GM19397 (cell line): Measurements from ENCODE around the gene APOBR.
"Not testable (repeated sequence)": the region's sequence is repeated elsewhere in the genome, so short reads cannot be mapped to it uniquely, and the experiment has no call there.

Experiments used
- ATAC-seq: cut with Tn5 transposase; IDR thresholded peaks from one replicate; pipeline ENCODE4 v1.9.1; 2021; ENCODE audit warnings: mild to moderate bottlenecking, moderate library complexity; ENCODE audit not compliant: unreplicated experiment

The APOBR gene

DNA sequence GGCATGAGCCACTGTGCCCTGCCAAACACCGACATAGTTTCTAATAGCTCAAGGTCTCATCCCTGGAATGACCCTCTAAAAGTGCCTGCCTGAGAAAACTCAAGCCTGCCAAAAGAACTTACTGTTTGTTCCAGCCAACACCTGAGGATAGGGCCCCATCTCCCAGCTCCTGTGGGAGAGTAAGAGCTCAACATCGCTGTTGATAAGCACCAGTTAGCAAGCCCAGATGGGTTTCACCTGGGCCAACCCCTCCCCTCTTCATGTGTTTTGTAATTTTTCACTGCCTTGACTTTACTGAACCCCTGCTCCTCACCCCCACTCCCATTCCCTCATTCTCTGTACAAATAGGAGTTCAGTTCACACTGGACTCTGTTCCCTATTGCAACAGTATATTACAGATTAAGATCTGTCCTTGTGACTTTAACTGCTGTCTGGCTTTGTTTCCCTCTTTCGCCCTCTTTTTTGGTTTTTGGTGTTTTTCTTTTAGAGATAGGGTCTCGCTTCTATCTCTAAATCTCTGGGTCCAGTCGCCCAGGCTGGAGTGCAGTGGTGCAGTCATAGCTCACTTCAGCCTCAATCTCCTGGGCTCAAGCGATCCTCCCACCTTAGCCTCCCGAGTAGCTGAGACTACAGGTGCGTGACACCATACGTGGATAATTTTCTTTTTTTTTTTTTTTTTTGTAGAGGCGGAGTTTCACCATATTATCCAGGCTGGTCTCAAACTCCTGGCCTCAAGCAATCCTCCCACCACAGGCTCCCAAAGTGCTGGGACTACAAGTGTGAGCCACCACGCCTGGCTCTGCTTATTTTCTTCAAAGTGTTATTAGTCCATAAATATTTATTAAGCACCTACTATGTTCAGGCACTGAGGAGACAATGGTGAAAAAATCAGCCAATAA is 32.0 kb downstream of the APOBR start:
- no peak for ATAC-seq

DNA sequence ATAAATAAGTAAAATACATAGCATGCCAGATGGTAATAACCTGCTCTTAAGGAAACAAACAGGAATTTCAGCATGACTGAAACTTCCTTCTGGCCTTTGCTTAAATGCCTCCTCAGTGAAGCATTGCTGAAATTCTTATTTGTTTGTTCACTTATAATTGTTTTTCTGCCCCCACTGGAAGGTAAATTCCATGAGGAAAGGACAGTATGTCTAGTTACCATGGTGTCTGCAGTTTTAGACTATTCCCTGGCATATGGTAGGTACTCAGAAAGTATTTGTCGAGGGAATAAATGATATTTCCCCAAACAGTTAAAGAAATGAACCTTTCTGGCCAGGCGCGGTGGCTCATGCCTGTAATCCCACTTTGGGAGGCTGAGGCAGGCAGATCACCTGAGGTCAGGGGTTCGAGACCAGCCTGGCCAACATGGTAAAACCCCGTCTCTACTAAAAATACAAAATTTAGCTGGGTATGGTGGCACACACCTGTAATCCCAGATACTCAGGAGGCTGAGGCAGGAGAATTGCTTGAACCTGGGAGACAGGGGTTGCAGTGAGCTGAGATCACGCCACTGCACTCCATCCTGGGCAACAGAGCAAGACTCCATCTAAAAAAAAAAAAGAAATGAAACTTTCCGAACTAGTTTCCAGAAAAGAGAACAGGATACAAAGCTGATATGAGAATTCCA is 32.8 kb downstream of the APOBR start:
- not testable (repeated sequence) for ATAC-seq

DNA sequence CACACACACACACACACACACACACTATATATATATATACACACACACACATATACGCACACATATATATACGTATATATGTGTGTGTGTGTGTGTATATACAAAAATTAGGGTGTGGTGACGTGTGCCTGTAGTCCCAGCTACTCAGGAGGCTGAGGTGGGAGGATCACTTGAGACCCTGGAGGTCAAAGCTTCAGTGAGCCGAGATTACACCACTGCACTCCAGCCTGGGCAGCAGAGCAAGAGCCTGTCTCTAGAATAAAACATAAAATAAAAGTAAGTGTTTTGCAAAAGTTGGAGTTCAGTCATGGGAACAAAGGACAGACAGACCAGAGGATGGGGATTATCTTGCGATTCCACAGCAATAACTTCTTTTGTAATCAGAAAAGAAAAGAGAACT is 33.5 kb downstream of the APOBR start:
- ATAC-seq = no peak

DNA sequence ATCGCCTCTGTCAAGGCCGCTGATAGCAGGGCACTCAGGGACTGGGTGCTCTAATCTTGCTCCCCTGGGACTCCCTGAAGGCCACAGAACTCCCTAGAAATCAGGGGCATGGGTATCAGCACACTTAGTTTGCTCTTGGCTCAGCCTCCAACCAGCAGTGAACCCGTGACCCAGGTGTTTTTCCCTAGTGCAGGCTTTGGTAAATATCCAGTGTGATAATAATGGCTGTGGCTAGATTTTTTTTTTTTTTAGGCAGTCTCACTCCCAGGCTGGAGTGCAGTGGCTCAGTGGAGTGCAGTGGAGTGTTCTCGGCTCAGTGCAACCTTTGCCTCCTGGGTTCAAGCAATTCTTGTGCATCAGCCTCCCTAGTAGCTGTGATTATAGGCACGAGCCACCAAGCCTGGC is 34.0 kb downstream of the APOBR start:
- no peak for ATAC-seq

DNA sequence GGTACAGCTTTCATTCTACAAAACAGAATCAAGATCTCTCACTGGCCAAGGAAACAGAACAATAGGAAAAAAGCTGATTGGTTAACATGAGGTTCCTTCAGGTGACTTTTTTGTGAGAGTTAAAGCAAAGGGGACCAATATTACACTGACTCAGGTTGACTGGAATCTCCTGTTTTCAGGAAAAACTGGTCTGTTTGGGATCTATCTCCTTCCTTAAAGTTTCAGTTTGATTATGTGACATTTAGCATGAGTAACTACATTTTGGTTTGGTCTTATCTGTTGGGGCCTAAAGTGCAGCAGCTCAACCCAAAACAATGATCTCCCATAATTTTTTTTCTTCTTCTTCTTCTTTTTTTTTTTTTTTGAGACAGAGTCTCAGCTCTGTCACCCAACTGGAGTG is 34.7 kb downstream of the APOBR start:
- ATAC-seq = no peak

DNA sequence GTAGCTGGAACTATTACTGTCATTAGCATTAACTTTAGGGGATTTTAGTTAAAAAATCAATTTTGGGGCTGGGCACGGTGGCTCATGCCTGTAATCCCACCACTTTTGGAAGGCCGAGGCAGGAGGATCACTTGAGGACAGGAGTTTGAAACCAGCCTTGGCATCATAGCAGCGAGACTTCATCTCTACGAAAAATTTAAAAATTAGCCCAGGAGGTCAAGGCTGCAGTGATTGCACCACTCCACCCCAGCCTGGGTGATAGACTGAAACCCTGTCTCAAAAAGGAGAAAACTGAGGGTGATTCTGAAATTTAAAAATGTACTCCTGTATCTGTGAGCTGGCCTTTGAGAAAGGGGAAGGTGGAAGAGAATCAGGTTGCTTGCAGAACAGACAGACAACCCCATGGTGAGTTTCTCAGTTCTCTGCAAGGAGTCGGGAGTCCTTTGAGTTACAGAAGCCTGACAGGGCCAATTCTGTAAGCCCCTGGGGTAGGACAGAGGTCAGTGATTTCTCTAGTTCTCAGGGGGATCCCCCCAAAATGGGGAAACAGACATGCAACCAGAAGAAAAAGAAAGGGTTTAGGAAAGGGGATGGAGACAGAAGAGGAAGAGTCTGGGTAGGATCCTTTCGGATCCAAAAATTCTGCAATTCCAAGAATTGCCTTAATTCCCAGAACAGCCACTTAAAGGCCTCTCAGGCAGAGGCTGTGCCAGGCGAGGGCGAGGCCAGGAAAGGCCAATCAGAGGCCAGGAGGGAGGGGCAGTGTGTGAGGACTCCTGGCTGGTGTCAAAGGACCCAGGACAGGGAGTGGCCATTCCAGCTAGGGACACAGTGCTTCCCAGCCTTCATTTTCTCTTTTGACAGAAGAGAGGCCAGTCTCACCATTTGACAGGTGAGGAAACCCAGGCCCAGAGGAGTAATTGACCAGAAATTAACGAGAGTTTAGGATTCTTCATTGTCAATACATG is 37.6 kb downstream of the APOBR start:
- no peak for ATAC-seq

DNA sequence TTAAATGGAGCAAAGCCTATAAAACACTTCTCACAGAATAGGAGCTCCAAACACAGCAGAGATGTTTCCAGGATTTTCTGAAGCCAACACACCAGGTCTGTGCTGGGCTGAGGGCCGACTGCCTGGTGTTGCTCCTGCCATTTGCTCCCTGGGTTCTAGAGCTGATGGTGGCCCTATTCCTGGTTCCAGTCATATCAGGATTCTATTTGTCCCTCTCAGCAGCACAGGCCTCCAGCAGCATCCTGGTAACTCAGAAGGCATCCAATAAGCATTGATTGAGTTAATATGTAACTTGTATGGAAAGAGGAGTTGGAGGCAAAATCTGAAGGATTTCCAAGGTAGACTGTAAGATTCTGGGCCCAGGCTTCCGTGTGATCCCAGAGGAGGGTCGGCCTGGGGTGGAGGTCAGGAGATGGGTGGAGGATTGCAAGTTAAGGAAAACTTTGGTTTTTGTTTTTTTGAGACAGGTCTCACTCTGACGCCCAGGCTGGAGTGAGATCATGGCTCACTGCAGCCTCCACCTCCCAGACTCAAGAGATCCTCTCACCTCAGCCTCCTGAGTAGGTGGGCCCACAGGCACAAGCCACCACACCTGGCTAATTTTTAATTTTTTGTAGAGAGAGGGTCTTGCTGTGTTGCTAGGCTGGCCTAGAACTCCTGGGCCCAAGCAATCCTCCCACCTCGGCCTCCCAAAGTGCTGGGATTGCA is 38.7 kb downstream of the APOBR start:
- ATAC-seq = no peak

DNA sequence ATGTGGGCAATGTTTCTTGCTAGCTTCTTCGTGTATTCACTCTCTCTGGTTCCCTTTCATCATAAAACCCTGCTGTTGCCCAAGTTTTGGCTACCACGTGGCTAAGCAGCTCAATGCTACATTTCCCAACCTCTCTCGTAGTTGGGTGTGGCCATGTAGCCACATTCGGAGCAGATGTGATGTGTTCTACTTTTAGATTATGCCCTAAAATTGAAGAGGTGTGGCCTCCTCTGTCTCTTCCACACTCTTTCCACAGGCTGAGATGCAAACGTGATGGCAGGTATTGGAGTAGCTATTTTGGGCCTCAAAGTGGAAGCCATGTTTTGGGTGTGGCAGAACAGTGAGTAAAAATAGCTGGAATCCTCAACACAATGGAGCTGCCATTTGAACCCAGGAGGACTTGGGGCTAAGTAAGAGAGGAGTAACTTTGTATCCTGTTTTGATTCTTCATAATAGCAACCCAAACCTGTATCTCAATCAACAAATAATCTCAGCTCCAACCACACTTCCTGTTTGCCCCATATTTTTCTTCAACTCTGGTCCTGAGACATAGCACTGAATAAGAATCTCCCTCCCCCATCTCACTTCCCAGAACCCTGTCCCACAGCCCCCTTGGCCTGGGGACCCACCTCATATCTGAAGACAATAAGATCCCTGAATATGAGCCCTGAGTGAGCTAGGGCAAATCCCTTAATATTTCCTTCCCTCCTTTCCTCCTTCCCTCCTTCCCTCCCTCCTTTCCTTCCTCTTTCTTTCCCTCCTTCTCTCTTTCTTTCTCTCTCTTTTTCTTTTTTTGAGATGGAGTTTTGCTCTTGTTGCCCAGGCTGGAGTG is 40.3 kb downstream of the APOBR start:
- ATAC-seq = no peak

DNA sequence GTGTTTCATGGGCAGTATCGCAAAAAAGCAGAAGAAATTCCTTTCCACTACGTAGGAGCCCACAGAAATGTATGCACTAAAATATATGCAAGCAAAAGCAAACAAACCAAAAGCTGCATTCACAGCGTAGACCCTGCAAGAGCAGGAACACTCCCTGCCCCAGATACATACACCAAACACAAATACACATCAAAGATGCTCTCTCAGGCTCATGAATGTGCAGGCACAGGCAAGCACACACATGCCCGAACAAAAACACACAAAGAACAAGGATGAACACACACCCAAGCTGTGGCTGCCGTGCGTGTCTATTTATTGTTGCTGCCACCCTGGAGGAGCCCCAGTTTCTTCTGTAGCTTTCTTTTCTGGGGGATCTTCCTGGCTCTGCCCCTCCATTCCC is 42.6 kb downstream of the APOBR start:
- no peak for ATAC-seq

DNA sequence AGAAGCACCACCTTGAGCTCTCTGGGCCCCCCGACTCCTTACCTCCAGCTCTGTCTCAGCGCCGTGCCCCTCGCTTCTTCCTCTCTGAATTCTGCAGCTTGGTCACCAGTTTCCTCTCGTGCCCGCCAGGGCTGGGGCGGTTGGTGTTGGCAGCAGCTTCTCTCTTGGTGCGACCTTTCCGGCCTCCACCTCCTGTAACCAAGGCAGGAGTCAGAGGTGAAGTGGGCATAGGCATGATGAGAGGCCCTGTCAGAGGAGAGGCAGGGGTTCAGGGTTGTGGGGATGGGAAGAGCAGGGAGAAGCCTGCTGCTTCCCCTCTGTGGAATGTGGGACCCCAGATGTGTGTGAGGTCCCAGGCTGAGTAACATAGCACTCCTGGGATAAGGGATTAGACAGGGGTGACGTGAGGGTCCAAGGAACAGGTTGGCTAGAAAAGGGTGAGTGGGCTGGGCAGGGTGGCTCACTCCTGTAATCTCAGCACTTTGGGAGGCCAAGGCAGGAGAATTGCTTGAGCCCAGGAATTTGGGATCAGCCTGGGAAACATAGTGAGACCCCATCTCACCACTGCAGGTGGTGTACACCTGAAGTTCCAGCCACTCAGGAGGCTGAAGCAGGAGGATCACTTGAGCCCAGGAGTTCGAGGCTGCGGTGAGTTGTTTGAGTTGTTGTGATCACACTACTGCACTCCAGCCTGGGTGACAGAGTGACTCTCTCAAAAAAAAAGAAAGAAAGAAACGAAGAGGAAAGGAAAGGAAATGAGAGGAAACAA is 43.7 kb downstream of the APOBR start:
- ATAC-seq = no peak

DNA sequence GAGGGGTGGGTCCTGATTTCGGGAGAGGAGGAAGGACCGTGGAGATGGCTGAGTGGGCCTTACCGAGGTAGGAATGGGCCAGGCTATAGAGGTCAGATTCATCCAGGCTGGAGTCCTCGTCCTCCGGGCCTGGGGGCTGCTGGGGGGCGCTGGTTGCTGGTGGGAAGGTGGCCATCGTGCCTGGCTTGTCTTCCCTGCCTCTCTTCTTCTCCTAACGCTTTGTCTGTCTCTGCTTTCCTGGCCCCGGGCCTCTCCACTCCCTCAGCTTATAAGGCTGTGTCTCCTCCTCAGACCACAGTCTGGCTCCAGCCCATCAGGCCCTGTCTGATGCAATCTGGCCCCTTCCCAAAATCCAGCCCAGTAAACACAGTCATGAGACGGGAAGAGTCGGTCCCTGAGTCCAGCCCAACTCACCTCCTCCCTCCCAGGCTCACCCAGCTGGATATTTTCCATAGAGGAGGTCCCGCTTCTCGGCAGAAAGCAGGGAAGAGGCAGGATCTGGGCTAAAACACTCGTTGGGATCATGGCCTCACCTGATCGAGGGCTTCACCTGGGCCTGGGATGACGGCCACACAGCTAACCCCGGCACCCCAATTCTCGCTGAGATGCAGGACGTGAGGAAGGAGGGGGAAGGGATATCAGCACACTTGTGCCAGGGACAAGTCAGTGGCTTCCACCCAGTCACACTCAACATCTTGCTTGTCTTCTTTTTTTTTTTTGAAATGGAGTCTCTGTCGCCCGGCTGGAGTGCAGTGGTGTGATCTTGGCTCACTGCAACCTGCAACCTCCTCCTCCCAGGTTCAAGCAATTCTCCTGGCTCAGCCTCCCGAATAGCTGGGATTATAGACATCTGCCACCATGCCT is 44.5 kb downstream of the APOBR start, which contains the start of gene NUPR1:
TSS of gene NUPR1 (minus strand) at position 242 of the 864 bp plus-strand sequence. CDS start at position 175, 67 bp downstream.
- no peak for ATAC-seq

DNA sequence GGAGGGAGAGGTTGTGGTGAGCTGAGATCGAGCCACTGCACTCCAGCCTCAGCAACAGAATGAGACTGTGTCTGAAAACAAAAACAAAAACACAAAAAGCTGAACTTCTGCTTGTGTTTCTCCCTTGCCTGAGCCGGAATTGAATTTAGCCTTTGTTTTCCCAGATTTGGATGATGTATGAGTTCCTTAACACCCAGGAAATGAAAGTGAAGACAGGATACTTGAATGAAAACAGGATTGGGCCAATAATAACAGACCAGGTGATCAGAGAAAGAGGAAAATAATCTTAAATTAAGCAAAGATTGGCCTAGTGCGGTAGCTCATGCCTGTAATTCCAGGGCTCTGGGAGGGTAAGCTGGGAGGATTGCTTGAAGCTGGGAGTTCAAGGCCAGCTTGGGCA is 45.9 kb downstream of the APOBR start:
- no peak for ATAC-seq

DNA sequence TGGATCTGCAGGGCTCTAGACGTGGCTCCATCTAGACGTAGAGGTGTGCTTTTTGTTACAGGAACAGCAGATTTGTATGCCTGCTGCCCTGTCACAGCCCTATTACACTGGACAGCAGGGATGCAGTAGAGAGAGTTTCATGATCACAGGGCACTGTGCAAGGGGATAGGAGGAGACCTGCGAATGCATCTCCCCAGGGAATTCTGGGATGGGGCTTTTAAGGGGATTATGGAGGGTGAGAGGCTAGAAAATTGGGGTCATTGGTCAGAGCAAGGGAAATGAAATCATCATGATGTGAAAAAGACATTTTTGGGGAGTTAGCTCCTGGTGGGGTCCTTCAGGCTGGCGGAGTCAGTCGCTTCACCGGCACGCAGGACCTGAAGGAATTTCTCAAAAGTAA is 48.2 kb downstream of the APOBR start:
- ATAC-seq = no peak

DNA sequence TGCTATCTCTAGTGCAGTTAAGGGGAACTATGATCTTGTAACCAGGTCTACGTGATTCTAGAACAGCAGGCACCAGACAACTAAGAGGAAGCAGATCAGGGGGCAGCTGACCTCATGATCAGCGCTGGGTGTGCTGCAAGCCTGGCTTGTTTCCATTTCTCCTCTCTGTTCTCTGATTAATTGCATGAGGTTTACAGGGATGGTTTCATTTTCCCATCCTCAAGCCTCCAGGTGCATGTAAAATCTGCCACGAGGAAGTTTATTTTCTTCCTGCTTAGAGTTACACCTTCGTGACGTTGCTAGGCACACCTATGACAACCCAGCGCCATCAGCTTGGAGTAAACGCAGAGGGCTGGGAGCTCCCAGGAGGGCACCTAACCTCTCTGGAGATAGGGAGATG is 48.6 kb downstream of the APOBR start:
- no peak for ATAC-seq

DNA sequence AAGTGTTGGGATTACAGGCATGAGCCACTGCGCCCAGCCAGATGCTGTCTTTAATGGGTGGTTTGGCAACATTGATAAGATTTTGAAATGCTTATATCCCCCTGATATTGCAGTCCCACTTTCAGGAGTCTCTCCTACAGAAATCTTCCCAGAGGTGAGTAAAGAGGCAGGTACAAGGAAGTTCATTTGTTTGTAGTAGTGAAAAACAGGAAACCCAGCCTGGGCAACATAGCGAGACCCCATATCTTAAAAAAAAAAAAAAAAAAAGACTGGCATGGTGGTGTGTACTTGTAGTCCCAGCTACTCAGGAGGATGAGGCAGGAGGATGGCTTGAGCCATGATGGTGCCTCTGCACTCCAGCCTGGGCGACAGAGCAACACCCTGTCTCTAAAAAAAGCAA is 50.6 kb downstream of the APOBR start:
- no peak for ATAC-seq

DNA sequence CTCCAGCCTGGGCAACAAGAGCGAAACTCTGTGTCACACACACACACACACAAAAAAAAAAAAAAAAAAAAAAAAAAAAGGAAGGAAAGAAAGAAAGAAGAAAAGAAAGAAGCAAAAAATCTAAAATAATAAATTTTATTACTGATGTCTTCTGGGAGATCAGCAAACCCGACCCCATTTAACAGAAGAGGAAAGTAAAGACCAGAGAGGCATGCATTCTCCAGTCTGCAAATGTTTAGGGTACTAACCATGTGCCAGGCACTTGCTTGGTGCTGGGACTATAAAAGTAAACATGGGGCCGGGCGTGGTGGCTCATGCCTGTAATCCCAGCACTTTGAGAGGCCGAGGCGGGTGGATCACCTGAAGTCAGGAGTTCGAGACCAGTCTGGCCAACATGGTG is 51.5 kb downstream of the APOBR start:
- not testable (repeated sequence) for ATAC-seq

DNA sequence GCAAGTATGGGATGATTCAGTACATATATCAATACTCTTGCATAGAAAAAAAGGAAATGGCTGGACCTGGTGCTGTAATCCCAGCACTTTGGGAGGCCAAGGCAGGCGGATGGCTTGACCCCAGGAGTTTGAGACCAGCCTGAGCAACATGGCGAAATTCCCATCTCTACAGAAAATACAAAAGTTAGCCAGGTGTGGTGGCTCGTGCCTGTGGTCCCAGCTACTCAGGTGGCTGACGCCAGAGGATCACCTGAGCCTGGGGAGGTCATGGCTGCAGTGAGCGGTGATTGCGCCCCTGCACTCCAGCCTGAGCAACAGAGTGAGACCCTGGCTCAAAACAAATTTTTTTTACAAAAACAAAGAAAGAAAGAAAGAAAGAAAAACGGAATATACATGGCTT is 52.2 kb downstream of the APOBR start:
- no peak for ATAC-seq

DNA sequence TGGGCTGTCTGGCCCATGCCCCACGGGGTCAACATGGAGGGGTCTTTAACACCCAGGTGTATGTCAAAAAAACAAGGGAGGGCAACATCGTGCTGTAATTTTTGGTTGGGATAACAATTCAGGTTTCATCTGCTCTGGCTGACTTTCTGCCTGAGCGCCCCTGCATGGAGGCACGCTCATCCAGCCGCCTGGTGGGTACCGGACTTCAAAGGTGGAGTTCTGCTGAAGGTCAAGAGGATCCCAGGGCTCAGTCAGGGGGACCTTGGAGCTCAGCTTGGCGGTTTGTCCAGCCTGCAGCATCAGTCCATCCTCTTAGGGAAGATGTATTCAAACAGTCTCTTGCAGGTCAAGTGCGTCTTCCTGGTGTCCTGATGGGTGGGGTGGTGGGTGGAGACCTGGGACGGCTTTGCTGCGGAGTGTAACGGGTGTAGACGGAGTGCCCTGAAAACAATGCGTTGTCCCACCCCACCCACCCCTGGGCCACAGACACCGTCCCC is 53.9 kb downstream of the APOBR start:
- ATAC-seq = no peak
